ENCODE data around the gene PTPRA. TPM values are rescaled to one million over a fixed set of nuclear protein-coding genes. Genes with fewer than 3 reads are reported as not detected.

Gene PTPRA
- total and polyA plus RNA-seq, 2 of the 8 experiments (the other 6 are each of a cell fraction or from before 2014, with no cell fraction given), result 47.7 to 51.3 TPM

DNA sequence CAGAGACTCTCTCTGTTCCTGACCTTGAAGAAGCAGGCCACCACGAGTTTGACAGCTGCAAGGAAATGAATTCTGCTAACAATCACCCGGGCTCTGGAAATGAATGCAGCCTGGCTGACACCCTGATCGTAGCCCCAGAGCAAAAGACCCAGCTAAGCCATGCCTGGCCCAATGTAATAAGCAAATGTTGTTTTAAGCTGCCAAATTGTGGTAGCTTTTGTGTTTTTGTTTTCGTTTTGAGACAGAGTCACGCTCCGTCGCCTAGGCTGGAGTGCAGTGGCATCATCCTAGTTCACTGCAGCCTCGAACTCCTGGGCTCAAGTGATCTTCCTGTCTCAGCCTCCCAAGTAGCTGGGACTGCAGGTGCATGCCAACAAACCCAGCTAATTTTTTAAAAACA is 194.8 kb downstream of the PTPRA start (continued):
- no peak for TF ChIP-seq JUND (IDR thresholded peaks at IDR 0.05; ENCODE audit: low read length)
